HG02840 (cell line): ENCODE measurements around the gene PHLDA2.

ENCODE experiments used
- ATAC-seq: cut with Tn5 transposase; IDR thresholded peaks from one replicate; pipeline ENCODE4 v1.9.1; 2021; ENCODE audit warnings: mild to moderate bottlenecking, moderate library complexity, moderate number of reproducible peaks; ENCODE audit not compliant: unreplicated experiment, low FRiP score

Gene PHLDA2, protein sequence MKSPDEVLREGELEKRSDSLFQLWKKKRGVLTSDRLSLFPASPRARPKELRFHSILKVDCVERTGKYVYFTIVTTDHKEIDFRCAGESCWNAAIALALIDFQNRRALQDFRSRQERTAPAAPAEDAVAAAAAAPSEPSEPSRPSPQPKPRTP

DNA sequence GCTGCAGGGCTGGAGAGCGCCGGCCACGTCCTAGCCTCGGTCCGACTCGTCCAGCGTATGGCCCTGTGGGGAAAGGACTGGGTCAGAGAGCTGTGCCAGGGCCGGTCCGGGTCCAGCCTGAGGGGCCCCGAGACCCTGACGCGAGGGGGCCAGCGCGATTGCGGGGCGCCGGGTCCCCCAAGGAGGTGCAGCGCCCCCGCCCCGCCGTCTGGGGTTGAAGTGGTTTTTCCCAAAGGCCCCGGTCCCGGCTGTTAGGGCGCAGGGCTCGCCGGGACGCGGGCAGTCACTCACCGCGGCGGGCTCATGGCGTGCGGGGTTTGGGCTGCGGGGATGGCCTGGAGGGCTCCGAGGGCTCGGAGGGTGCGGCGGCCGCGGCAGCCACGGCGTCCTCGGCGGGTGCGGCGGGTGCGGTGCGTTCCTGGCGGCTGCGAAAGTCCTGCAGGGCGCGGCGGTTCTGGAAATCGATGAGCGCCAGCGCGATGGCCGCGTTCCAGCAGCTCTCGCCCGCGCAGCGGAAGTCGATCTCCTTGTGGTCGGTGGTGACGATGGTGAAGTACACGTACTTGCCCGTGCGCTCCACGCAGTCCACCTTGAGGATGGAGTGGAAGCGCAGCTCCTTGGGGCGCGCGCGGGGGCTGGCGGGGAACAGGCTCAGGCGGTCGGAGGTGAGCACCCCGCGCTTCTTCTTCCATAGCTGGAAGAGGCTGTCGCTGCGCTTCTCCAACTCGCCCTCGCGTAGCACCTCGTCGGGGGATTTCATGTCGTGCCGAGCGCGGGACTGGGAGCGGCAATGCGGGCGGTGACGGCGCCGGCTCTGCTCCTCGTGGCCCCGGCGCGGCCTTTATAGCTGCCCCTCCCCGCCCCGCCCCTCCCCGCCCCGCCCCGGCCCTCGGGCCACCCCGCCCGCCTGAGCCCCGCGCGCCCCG, at the start of gene PHLDA2:
Gene PHLDA2 (minus strand): TSS at position 816 of the 926 bp plus-strand sequence. CDS start 56 bp downstream, at position 760.
- no peak for ATAC-seq

DNA sequence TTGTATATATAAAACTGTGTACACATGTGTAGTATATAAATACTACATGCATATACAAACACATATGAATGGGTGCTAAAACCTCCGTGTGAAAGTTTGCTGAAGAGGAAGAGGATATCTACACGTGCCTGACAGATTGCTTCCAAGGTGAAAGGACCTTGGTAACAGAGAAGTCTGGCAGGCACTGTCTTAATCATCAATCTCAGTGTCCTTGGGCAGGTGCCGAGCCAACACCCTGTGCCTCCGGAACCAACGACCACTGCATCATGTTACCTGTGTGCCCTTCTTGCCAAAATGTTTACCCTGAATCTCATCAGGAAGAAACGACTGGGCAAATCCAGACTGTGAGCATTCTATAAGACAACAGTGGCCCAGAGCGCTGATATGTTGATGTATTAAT, 47.9 kb upstream of the PHLDA2 start:
- no peak for ATAC-seq

DNA sequence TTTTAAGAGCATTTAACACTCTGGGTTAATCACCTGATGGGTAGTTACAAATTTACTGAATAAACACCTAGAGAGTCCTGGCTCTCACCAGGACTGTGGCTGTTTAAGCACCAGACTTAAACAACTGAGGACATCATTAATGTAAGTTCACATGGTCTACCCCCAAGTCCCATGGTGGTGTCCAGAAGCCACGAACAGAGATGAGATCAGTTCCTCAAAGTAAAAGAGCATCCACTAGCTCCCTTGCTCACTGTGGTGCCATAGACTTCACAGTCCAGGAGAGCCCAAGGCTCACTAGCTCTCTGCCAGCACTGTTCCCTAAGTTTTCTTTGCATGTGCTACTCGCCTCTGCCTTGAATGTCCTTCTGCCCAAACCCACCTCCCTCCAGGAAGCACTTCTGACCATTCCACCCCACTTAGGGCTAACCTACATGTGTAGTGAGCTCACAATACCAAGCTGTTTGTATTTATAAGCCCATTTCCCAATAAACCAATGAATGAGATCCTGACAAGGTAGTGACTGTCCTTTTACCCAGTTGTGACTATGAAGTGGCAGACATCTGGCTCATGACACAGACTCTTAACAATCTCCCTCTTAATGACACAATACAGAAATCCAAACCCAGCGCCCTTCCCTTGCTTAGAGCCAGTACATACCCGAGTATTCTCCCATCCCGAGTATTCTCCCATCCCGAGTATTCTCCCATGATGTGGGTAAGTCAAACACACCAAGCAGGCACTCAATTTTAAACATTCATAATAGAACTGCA, 47.3 kb upstream of the PHLDA2 start:
- ATAC-seq, result no peak

DNA sequence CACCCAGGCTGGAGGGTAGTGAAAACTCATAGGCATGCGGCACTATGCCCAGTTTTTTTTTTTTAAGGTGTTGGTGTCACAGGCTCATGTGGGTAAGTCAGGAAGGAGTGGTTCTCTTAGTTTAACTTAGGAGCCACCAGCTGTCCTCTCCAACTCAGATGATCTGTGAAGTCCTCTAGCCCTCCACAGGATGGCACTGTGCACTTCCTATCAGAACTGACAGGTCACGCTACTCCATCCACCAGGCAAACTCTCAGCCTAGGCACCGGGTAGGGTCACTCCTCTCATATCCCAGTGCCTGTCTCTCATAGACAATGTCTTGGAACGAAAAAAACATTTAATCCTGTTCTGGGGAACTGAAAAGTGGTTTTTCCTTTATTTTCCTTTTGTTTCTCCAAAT, 46.4 kb upstream of the PHLDA2 start:
- no peak for ATAC-seq

DNA sequence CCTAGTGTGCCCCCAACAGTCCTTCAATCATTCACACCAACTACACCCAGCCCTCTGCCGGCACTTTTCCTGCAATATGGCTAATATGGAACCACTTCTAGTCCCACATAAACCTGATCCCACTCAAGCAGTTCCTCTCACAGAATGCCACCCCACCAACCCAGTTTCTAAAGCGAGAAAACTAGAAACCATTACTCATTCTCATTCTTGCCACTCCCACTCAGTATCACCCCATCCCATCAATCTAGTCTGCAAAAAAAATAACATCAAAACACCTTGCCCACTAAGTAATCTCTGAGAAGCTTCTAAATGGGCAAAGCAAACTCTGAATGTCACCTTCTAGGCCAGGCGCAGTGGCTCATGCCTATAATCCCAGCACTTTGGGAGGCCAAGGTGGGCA, 45.1 kb upstream of the PHLDA2 start:
- ATAC-seq, result no peak

DNA sequence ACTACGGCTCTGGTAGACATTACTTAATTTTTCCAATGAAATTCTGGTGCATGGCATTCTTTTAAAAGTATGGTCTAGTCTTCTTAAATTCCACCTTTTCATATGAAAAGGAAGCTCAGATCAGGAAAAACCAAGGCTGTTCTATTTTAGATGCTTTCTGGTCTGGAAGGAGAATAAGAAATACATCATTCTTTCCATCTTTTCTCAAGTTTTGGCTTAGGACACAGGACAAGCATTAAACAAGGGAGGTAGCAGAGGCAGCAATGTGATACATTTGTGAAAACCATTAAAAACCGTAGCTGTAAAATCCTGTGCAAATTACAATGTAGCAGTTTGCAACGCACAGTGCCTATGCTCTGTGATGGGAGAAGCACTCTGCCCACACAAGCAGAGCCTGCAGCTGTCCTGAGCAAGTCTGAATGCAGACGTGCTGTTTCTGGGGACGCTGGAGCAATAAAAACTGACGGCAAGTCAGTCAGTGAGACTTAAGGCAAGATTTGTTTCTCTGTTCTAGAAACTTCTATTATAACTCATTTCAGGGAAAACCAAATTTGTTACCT, 39.2 kb upstream of the PHLDA2 start:
- no peak for ATAC-seq

DNA sequence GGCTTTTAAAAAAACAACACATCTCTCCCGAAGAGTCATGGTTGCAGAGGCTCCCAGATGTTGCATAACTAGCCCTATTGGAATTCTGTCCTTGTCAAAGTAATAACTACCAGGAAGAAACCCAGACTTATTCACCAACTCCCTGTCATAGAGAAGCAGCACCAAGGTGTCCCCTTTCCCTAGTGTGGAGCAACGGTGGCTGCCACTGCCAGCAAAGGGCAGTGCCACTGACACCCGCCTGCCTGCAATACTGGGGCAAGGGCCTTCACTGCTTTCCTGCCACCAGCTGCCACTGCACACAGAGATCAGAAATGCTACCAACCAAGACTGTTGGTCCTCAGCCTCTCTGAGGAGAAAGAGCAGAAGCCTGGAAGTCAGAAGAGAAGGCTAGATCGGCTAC, 35.6 kb upstream of the PHLDA2 start:
- ATAC-seq, result no peak

DNA sequence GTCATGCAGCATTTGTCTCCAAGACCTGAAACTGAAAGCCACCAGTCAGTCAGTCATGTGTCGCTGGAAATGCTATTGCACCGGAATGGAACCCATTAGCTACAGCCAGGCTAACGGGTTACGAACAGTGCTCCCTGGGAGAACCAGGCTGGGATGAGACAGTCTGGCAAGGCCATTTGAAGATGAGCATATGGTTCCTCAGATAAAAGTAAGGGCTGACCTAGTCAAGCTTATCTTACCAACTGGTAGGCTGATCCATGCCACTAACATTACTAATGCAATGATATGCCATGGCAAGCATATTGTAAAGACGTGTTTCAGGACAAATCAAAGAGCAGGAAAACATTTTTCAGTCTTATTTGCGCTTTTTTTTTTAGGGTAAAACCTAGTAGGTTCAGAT, 34.5 kb upstream of the PHLDA2 start:
- ATAC-seq, result no peak

DNA sequence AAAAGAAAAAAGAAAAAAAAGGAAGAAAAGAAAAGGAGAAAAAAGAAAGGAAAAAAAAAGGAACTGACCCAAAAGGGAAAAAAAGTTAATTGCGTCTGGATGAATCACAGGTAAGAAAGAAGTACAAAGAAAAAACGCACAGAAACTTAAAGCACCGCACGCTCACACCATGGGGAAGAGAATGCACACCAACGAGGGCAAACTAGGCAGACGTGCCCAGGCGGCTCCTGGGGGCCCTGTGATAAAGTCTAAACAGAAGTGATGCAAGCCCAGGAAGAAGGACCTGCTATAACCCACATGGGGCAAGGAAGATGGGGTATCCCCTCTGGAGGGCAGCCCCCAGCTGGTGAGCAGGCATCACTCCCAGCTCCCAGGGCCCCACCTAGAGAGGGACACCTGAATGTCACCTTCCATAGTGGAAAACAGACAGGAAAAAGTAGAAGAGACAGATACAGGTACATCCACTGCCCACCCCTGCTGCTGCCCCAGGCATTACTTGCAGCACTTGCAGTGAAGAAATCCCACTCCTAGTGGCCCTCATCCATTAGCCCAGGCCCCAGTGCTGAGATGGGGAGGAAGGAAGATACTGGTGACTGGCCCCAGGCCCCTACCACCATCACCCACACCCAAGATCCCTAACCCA, 34.0 kb upstream of the PHLDA2 start:
- no peak for ATAC-seq

DNA sequence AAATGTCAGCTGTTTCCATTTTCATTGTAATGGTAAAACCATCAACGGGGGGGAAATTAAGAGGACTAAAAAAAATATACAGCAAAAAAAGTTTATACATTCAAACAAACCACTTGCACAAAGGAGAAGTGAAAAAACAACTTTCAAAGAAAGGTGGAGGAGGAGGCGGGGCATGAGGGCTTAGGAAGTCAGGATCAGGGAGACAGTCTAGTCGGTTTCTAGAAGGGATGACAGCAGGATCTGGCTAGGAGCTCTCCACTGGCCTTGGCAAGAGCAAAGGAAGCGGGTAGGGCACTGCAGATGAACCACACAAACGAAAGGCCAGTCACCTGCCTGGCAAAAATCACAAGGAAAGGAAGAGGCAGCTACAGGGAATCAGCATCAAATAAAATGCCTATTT, 31.9 kb upstream of the PHLDA2 start:
- ATAC-seq, result no peak

DNA sequence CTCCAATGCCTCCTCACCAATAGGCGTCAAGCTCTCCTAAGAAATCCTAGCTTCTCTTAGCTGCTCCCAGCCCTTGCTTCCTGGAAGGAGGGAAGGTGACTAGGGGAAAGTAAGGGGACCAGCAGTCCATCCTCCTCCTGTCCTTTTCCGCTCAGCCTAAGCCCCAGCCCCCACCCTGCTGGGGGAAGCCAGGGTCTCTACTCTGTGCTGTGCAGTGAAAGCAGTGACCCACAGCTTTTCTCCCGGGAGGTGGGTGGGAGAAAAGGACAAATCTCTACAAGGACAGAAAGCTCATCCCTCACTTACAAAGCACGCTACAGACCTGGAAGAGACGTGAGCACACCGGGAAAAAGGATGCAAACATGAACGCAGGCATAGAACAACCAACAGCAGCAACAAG, 30.9 kb upstream of the PHLDA2 start:
- ATAC-seq, result no peak

DNA sequence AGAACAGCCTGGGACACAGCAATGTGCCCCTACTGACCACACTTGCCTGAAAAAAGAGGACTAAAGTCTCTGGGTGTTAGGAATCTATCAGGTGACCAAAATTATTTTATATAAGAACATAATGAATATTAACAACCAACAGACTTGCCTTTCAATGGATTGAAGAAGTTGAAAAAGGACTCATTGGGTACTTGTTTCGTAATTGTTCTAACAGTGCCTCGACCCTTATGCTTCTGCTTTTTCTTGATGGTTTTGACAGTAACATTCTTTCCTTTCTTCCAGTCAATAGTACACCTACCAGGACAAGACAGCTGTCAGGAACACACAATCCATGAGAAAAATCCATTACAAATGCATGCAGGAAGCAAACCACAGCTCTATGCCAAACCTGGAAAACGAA, 29.0 kb upstream of the PHLDA2 start:
- no peak for ATAC-seq

DNA sequence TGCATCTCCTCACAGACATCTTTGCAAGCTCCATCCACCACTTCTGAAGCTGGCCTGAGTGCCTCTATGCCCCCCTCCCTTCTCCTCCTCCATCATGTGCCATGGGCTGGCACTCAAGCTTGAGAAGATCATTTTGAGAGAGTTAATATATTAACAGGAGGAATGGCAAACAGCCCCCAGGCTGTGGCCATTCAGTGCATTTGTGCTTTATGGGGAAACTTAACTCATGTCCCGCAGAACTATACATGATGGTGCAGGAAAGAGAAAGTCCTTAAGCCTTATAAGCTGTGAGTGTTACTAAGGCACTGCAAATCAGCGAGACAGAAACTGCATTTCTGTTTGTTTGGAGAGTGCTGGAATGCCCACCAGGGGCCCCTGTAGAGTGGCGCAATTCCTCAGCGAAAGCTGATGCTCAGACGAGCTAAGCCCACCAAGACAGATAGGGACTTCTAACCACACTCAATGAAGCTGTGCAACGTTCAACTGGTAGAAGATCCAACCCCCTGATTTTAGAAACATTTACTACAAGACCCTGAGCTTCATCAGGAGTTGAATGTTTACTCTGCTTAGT, 26.8 kb upstream of the PHLDA2 start:
- ATAC-seq, result no peak

DNA sequence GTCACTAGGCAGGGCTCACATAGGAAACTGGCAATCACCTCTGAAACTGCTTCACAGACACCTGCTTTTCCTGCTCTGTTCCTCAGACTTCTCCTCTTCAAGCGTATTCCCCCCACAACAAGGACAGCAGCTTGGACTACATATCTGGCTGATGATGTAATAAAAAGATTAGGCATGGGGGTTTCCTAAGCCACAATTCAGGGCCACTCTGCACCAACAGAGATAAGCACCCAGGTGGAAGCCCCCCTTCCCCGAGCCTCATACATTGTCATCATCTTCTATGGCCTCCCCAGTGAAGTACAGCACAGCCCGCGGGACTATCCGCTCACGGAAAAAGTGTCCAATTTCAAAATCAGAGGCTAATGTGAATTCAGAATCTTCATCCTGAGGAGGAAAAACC, 25.0 kb upstream of the PHLDA2 start:
- no peak for ATAC-seq

DNA sequence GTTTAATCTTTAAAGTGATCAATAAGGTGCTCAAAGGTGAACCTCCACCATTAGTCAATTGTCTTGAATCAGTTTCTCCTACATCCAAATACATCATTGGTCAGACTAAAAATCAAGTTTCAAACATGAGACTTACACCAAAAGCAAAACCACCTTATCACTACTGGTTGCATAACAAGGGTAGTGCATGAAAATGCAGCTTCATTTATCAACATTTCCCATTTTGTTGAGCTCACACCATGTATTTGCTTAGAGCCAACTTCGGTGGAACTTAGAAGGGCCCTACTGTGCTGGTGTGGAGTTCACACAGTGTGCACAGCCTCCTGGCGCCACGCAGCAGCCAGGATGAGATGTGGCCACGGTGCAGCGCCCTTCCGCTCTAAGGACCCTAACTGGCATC, 23.1 kb upstream of the PHLDA2 start:
- ATAC-seq, result no peak

DNA sequence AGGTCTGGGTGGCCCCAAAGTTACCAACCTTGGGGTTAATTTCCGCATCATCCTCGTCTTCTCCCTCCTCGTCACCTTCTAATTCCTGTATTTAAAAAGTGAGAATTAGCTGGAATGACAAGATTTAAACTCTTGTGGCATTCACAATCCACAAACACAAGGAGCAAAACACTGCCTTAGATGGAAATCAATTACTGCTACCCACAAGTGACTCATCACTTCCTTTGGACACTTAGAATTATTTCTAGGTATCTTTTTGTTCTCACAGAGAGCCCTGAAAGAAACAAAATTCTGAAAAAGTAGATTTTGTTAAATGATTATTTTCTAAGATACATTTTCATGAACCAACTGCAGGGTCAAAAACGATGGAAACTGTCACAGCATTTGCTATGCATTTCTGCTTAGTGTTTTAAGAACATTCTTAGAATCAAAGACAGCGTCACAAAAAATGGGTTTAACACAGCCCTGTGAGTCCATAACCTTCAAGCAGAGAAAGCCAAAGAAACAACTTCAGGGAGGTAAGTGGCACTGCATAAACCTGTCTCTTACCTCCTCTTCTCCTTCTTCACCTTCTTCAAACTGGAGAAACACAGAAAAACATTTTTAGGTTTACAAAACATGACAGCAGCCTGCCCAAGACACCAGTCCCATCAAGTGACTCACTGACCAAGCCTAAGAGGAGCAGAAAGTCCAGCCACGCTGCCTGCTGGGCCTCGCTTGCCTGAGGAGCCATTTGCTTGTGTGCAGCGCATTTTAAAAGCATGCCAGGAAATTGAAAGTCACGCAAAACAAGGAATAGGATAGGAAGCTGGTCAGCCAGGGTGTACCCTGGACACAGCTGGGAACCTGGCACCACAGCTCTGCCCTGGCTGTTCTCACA, 22.3 kb upstream of the PHLDA2 start:
- ATAC-seq, result no peak

DNA sequence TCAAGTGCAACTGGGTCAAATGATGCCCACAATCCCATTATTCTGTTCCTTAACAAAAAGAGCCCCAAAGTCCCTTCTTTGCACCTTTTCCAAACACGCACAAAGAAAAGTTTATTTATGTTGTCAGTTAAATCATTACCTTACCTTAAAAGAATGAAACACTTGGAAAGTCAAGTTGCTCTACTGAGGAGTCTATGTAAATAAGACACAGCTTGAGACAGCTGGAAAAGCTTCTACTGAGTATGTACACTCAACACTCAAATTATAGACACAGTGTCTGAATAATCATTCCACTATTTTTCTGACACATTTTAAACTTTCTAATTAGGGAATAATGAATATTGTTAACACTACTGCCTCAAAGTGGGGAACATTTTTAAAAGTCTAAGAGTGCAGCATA, 21.6 kb upstream of the PHLDA2 start:
- ATAC-seq, result no peak

DNA sequence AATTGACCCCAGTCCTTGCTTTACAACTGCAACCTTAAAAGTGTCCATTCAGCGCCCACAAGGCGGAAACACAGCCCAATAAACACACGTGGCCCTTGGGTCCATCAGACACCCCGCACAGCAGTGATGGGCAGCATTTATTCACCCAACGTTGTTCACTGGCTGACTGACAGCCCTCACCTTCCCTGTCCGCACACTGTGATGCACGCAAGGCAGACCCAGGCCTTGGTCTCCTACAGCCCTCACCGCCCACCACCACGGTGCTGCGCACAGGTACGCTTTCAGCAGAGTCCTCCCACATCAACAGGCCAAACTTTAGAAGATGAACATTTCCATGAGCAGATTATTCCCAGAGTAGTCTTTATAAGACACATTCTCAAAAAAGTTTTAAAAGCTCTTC, 20.7 kb upstream of the PHLDA2 start:
- ATAC-seq, result no peak

DNA sequence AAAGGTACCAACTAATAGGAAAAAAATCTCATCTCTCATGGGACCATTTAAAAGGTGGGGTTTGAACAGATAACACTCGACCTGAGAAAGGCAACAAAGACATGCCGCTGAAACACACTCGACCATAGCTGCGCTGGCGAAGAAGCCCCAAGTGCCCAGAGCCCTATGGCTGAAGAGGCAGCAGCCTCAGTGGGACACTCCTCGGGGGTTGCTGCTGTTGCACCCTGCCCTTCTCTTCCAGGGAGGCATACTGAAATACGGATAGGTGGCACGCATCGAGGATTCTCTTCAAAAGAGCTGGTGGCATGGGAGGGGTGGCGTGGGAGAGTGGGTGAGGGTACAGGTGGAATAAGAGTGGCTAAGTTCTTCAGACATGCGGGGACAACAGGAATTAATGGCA, 18.5 kb upstream of the PHLDA2 start:
- no peak for ATAC-seq
